Regular cardiac myocyte (primary cell): ENCODE data around the gene NDUFAF3. TPM values are rescaled to one million over a fixed set of nuclear protein-coding genes. Genes with fewer than 3 reads are reported as not detected.

Experiments used
- total RNA-seq: library from RNA; depleted of rRNA; stranded (reverse); fragments of >200 nt; gene quantifications from 2 replicates; pipeline ENCODE4 v1.2.3, GENCODE V29; 2014

NDUFAF3 gene, protein sequence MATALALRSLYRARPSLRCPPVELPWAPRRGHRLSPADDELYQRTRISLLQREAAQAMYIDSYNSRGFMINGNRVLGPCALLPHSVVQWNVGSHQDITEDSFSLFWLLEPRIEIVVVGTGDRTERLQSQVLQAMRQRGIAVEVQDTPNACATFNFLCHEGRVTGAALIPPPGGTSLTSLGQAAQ
- 60.6 and 75.3 TPM in 2 replicates for total RNA-seq

GRCh38 chr3:49021813-49022687, at the start of gene NDUFAF3:
Gene NDUFAF3, plus strand, starts transcription at chr3:49022121. Its CDS starts 24 bp downstream, at chr3:49022145.

GRCh38 chr3:48989796-48990635, 31.9 kb upstream of the NDUFAF3 start, which contains the start of gene P4HTM:
Gene P4HTM, plus strand, starts transcription at chr3:48990241. Its CDS starts 16 bp downstream, at chr3:48990257.

GRCh38 chr3:49007068-49007770, 14.7 kb upstream of the NDUFAF3 start, which contains the start of gene WDR6:
Gene WDR6, plus strand, starts transcription at chr3:49007391. Its CDS starts 41 bp downstream, at chr3:49007432.

GRCh38 chr3:49017971-49018706, 3.8 kb upstream of the NDUFAF3 start, which contains the start of gene DALRD3:
Gene DALRD3, minus strand, starts transcription at chr3:49018580. Its CDS starts 16 bp downstream, at chr3:49018564.

GRCh38 chr3:49028673-49029562, 7.0 kb downstream of the NDUFAF3 start, which contains the start of gene IMPDH2:
Gene IMPDH2, minus strand, starts transcription at chr3:49029398. Its CDS starts 48 bp downstream, at chr3:49029350.

Other genes with a start within 250 kb of the NDUFAF3 start
- gene PRKAR2A, start 174.2 kb upstream of the NDUFAF3 start, total RNA-seq: 22.3 and 53.7 TPM in 2 replicates
- gene SLC25A20, start 123.2 kb upstream of the NDUFAF3 start, total RNA-seq: 34.3 and 35.2 TPM in 2 replicates
- 73.9 and 76.5 TPM in 2 replicates for gene ARIH2, start 103.3 kb upstream of the NDUFAF3 start, total RNA-seq
- 22.4 and 45.7 TPM in 2 replicates for gene P4HTM, start 31.9 kb upstream of the NDUFAF3 start, total RNA-seq
- gene WDR6, start 14.7 kb upstream of the NDUFAF3 start, total RNA-seq: 36.4 and 62.3 TPM in 2 replicates
- gene DALRD3, start 3.5 kb upstream of the NDUFAF3 start, total RNA-seq: 39.2 and 42.0 TPM in 2 replicates
- gene IMPDH2, start 7.3 kb downstream of the NDUFAF3 start, total RNA-seq: 237 and 343 TPM in 2 replicates
- 69.4 and 191 TPM in 2 replicates for gene QRICH1, start 72.0 kb downstream of the NDUFAF3 start, total RNA-seq
- gene QARS1, start 82.6 kb downstream of the NDUFAF3 start, total RNA-seq: 264 and 270 TPM in 2 replicates
- 42.8 and 47.7 TPM in 2 replicates for gene USP19, start 98.7 kb downstream of the NDUFAF3 start, total RNA-seq
- gene LAMB2, start 110.9 kb downstream of the NDUFAF3 start, total RNA-seq: 360 and 613 TPM in 2 replicates
- gene CCDC71, start 144.2 kb downstream of the NDUFAF3 start, total RNA-seq: 14.9 and 23.0 TPM in 2 replicates
- 22.6 and 24.2 TPM in 2 replicates for gene KLHDC8B, start 149.5 kb downstream of the NDUFAF3 start, total RNA-seq